ENCODE data around the gene FBXL3. TPM values are rescaled to one million over a fixed set of nuclear protein-coding genes. Genes with fewer than 3 reads are reported as not detected.

Gene FBXL3
- polyA plus RNA-seq, 1 of the 3 experiments (the other 2 are of a cell fraction) = 13.6 TPM

GRCh38 chr13:77033717-77034302 lies 6.9 kb upstream of the FBXL3 start:
- Histone ChIP-seq H3K27me3 (ENCODE audit: insufficient read depth) (no peaks in the 10 kb centered on the region), H3K9me3 (no peaks in the 10 kb centered on the region), H3K27ac (ENCODE audit: low read depth in 2 of 2, low read length in 1 of 2) (no peak overlapping the region), H3K79me2 (ENCODE audit: insufficient read depth) (no peaks in the 10 kb centered on the region), H3K4me1 (ENCODE audit: control insufficient read depth in 1 of 2, insufficient read depth in 2 of 2, low read depth in 1 of 2, low read length in 1 of 2) (no peaks in the 10 kb centered on the region), H3K9ac (no peak overlapping the region), H4K20me1 (ENCODE audit: insufficient read depth) (no peaks in the 10 kb centered on the region), H3K36me3 (replicated peaks in 1 of 2; ENCODE audit: control insufficient read depth in 1 of 2, insufficient read depth in 2 of 2, low read length in 1 of 2) (no peaks in the 10 kb centered on the region), H3K4me3 (ENCODE audit: low read depth in 2 of 2, low read length in 1 of 2) (no peak overlapping the region), H3K9me2 (no peaks in the 10 kb centered on the region), H2AFZ (ENCODE audit: low read depth) (no peak overlapping the region), H3F3A (replicated peaks; ENCODE audit: insufficient read depth) (no peaks in the 10 kb centered on the region), H3K4me2 (no peak overlapping the region)
- WGBS (ENCODE audit: low lambda C conversion rate) = 94% methylated on average over 4 of the region's 4 CpGs
- CTCF ChIA-PET = no interaction called here
- DNase-seq = no peak
- no peak for TF ChIP-seq RXRA (IDR thresholded peaks at IDR 0.05; ENCODE audit: borderline replicate concordance, low read depth)
- TF ChIP-seq FOSL2 (IDR thresholded peaks at IDR 0.05; ENCODE audit: borderline replicate concordance, low read depth) = peak; percentile 8; the same call in 1 of the 2 replicates
- POLR2A ChIA-PET = no interaction called here

DNA sequence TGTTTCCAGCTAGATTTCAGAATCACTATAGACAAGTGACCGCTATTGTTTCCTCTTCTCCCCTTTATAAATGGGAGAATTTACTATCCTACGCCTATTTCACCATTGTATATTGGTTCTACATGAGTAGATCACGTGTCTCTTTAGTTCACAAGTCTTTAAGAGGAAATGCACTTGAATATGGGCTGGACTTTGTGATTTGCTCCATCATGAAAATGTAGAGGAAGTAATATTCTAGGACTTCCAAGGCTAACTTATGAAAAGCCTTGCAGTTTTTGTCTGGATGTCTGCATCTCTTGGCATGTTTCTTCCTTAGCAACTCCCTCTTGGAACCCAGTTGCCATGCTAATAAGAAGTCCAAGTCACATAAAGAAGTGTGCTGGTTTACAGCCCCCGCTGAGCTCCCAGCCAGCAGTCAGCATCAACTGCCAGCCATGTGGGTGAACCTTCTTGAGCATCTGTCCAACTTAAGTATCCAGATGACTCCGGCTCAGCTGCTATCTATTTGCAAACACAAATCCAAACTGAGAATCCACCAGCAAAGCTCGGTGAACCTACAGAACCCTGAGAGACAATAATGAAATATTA lies 4.8 kb upstream of the FBXL3 start:
- no peak overlapping the region for H3K4me2 ChIP-seq
- 96% methylated on average over 6 of the region's 6 CpGs for WGBS (ENCODE audit: low lambda C conversion rate)
- H3K79me2 ChIP-seq (ENCODE audit: insufficient read depth) = no peaks in the 10 kb centered on the region; the same call in 1 of the 2 replicates
- ChIA-PET POLR2A (no interaction called here), CTCF (no interaction called here)
- H3K9me3 ChIP-seq = no peaks in the 10 kb centered on the region
- H2AFZ ChIP-seq (ENCODE audit: low read depth) = no peak overlapping the region
- no peak for DNase-seq
- H3K4me3 ChIP-seq (ENCODE audit: low read depth in 2 of 2, low read length in 1 of 2) = no peak overlapping the region
- peaks cover 6 to 9% of the 10 kb centered on the region in 2 experiments; a peak in 2 of 4 replicates for H3K4me1 ChIP-seq (ENCODE audit: control insufficient read depth in 1 of 2, insufficient read depth in 2 of 2, low read depth in 1 of 2, low read length in 1 of 2)
- H3K9me2 ChIP-seq = no peaks in the 10 kb centered on the region
- H3F3A ChIP-seq (replicated peaks; ENCODE audit: insufficient read depth) = peaks cover 10% of the 10 kb centered on the region
- H3K9ac ChIP-seq = no peak overlapping the region
- no peaks in the 10 kb centered on the region for H3K27me3 ChIP-seq (ENCODE audit: insufficient read depth)
- no peaks in the 10 kb centered on the region for H3K36me3 ChIP-seq (replicated peaks in 1 of 2; ENCODE audit: control insufficient read depth in 1 of 2, insufficient read depth in 2 of 2, low read length in 1 of 2)
- H3K27ac ChIP-seq (ENCODE audit: low read depth in 2 of 2, low read length in 1 of 2) = no peak overlapping the region
- H4K20me1 ChIP-seq (ENCODE audit: insufficient read depth) = no peaks in the 10 kb centered on the region
- TF ChIP-seq, protein P1, sequence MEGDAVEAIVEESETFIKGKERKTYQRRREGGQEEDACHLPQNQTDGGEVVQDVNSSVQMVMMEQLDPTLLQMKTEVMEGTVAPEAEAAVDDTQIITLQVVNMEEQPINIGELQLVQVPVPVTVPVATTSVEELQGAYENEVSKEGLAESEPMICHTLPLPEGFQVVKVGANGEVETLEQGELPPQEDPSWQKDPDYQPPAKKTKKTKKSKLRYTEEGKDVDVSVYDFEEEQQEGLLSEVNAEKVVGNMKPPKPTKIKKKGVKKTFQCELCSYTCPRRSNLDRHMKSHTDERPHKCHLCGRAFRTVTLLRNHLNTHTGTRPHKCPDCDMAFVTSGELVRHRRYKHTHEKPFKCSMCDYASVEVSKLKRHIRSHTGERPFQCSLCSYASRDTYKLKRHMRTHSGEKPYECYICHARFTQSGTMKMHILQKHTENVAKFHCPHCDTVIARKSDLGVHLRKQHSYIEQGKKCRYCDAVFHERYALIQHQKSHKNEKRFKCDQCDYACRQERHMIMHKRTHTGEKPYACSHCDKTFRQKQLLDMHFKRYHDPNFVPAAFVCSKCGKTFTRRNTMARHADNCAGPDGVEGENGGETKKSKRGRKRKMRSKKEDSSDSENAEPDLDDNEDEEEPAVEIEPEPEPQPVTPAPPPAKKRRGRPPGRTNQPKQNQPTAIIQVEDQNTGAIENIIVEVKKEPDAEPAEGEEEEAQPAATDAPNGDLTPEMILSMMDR (IDR thresholded peaks at IDR 0.05) = no peak
- TF ChIP-seq, protein P2, sequence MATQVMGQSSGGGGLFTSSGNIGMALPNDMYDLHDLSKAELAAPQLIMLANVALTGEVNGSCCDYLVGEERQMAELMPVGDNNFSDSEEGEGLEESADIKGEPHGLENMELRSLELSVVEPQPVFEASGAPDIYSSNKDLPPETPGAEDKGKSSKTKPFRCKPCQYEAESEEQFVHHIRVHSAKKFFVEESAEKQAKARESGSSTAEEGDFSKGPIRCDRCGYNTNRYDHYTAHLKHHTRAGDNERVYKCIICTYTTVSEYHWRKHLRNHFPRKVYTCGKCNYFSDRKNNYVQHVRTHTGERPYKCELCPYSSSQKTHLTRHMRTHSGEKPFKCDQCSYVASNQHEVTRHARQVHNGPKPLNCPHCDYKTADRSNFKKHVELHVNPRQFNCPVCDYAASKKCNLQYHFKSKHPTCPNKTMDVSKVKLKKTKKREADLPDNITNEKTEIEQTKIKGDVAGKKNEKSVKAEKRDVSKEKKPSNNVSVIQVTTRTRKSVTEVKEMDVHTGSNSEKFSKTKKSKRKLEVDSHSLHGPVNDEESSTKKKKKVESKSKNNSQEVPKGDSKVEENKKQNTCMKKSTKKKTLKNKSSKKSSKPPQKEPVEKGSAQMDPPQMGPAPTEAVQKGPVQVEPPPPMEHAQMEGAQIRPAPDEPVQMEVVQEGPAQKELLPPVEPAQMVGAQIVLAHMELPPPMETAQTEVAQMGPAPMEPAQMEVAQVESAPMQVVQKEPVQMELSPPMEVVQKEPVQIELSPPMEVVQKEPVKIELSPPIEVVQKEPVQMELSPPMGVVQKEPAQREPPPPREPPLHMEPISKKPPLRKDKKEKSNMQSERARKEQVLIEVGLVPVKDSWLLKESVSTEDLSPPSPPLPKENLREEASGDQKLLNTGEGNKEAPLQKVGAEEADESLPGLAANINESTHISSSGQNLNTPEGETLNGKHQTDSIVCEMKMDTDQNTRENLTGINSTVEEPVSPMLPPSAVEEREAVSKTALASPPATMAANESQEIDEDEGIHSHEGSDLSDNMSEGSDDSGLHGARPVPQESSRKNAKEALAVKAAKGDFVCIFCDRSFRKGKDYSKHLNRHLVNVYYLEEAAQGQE (IDR thresholded peaks at IDR 0.05; ENCODE audit: low read depth, low read length) = no peak
- TF ChIP-seq MEF2A (IDR thresholded peaks at IDR 0.05; ENCODE audit: borderline replicate concordance, low read depth) = no peak
- TF ChIP-seq CHD2 (IDR thresholded peaks at IDR 0.05; ENCODE audit: low read length, partially characterized antibody) = no peak
- TF ChIP-seq, protein P3, sequence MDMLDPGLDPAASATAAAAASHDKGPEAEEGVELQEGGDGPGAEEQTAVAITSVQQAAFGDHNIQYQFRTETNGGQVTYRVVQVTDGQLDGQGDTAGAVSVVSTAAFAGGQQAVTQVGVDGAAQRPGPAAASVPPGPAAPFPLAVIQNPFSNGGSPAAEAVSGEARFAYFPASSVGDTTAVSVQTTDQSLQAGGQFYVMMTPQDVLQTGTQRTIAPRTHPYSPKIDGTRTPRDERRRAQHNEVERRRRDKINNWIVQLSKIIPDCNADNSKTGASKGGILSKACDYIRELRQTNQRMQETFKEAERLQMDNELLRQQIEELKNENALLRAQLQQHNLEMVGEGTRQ (IDR thresholded peaks at IDR 0.05; ENCODE audit: borderline replicate concordance, low read depth, low read length) = no peak
- TF ChIP-seq RCOR1 (IDR thresholded peaks at IDR 0.05; ENCODE audit: low read length) = no peak
- TF ChIP-seq, protein P4, sequence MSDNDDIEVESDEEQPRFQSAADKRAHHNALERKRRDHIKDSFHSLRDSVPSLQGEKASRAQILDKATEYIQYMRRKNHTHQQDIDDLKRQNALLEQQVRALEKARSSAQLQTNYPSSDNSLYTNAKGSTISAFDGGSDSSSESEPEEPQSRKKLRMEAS (IDR thresholded peaks at IDR 0.05; ENCODE audit: low read depth) = no peak
- TF ChIP-seq, protein P5, sequence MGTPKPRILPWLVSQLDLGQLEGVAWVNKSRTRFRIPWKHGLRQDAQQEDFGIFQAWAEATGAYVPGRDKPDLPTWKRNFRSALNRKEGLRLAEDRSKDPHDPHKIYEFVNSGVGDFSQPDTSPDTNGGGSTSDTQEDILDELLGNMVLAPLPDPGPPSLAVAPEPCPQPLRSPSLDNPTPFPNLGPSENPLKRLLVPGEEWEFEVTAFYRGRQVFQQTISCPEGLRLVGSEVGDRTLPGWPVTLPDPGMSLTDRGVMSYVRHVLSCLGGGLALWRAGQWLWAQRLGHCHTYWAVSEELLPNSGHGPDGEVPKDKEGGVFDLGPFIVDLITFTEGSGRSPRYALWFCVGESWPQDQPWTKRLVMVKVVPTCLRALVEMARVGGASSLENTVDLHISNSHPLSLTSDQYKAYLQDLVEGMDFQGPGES (IDR thresholded peaks at IDR 0.05; ENCODE audit: low read depth, low read length) = no peak
- no peak for TF ChIP-seq ELF1 (IDR thresholded peaks at IDR 0.05)
- no peak for TF ChIP-seq TEAD4 (IDR thresholded peaks at IDR 0.05; ENCODE audit: borderline replicate concordance, insufficient read depth)
- no peak for TF ChIP-seq TAF1 (IDR thresholded peaks at IDR 0.05; ENCODE audit: borderline replicate concordance, low read depth, low read length)
- TF ChIP-seq FOXM1 (IDR thresholded peaks at IDR 0.05; ENCODE audit: low read depth) = no peak
- TF ChIP-seq JUND (IDR thresholded peaks at IDR 0.05) = no peak
- TF ChIP-seq EZH2phosphoT487 (IDR thresholded peaks at IDR 0.05; ENCODE audit: borderline replicate concordance, low read depth) = no peak
- TF ChIP-seq MXI1 (IDR thresholded peaks at IDR 0.05; ENCODE audit: low read depth, low read length) = no peak
- TF ChIP-seq SIN3A (IDR thresholded peaks at IDR 0.05; ENCODE audit: borderline replicate concordance, low read depth, low read length) = no peak
